IPS-18a (cell line): ENCODE data around the gene COG6.

Experiments used
- H3K27ac ChIP-seq: one replicate; pipeline ENCODE4 v1.5.1; 2013; ENCODE audit warnings: low read length
- H3K27me3 ChIP-seq: one replicate; pipeline ENCODE4 v1.6.1; 2013; ENCODE audit warnings: mild to moderate bottlenecking, low read length; ENCODE audit not compliant: control insufficient read depth, insufficient read depth
- H3K36me3 ChIP-seq: one replicate; pipeline ENCODE4 v1.6.1; 2013; ENCODE audit warnings: low read depth, low read length; ENCODE audit not compliant: control insufficient read depth
- H3K4me1 ChIP-seq: one replicate; pipeline ENCODE4 v1.6.1; 2013; ENCODE audit warnings: low read depth, low read length; ENCODE audit not compliant: control insufficient read depth
- H3K4me3 ChIP-seq: one replicate; pipeline ENCODE4 v1.5.1; 2013; ENCODE audit warnings: low read length
- H3K9ac ChIP-seq: one replicate; pipeline ENCODE4 v1.6.1; 2013; ENCODE audit warnings: mild to moderate bottlenecking, low read length, moderate library complexity
- H3K9me3 ChIP-seq: one replicate; pipeline ENCODE4 v1.6.1; 2013; ENCODE audit warnings: low read depth, low read length; ENCODE audit not compliant: control insufficient read depth

The COG6 gene

GRCh38 chr13:39641645-39642044 is 13.8 kb upstream of the COG6 start:
- Histone ChIP-seq H3K27me3 (no peaks in the 10 kb centered on the region), H3K9ac (no peak overlapping the region), H3K4me3 (no peak overlapping the region), H3K9me3 (no peaks in the 10 kb centered on the region), H3K27ac (no peak overlapping the region), H3K36me3 (no peaks in the 10 kb centered on the region), H3K4me1 (no peaks in the 10 kb centered on the region)

GRCh38 chr13:39646122-39646521 is 9.3 kb upstream of the COG6 start:
- H3K27me3 ChIP-seq: no peaks in the 10 kb centered on the region
- H3K27ac ChIP-seq: no peak overlapping the region
- no peaks in the 10 kb centered on the region for H3K36me3 ChIP-seq
- H3K4me1 ChIP-seq: no peaks in the 10 kb centered on the region
- H3K9me3 ChIP-seq: no peaks in the 10 kb centered on the region
- no peak overlapping the region for H3K4me3 ChIP-seq
- no peak overlapping the region for H3K9ac ChIP-seq

GRCh38 chr13:39655041-39655568 is 357 bp upstream of the COG6 start:
- no peaks in the 10 kb centered on the region for H3K36me3 ChIP-seq
- H3K27me3 ChIP-seq: no peaks in the 10 kb centered on the region
- no peak overlapping the region for H3K27ac ChIP-seq
- H3K9ac ChIP-seq: no peak overlapping the region
- H3K4me1 ChIP-seq: peaks cover 4% of the 10 kb centered on the region
- H3K9me3 ChIP-seq: no peaks in the 10 kb centered on the region
- peak overlapping the region; percentile 87 for H3K4me3 ChIP-seq

- Histone ChIP-seq H3K9ac (peak overlapping the region; percentile 56), H3K9me3 (no peaks in the 10 kb centered on the region), H3K27ac (no peak overlapping the region), H3K27me3 (no peaks in the 10 kb centered on the region), H3K4me3 (peak overlapping the region; percentile 87), H3K36me3 (peaks cover 7% of the 10 kb centered on the region), H3K4me1 (peaks cover 4% of the 10 kb centered on the region)
Measured at GRCh38 chr13:39656325-39656677, 839 bp downstream of the COG6 start.

GRCh38 chr13:39663508-39663907 is 8.0 kb downstream of the COG6 start:
- H3K27me3 ChIP-seq: no peaks in the 10 kb centered on the region
- H3K36me3 ChIP-seq: peaks cover 8% of the 10 kb centered on the region
- no peak overlapping the region for H3K9ac ChIP-seq
- no peak overlapping the region for H3K27ac ChIP-seq
- H3K4me1 ChIP-seq: no peaks in the 10 kb centered on the region
- H3K4me3 ChIP-seq: no peak overlapping the region
- H3K9me3 ChIP-seq: no peaks in the 10 kb centered on the region

GRCh38 chr13:39663958-39664357 is 8.5 kb downstream of the COG6 start:
- no peaks in the 10 kb centered on the region for H3K9me3 ChIP-seq
- H3K27me3 ChIP-seq: no peaks in the 10 kb centered on the region
- no peak overlapping the region for H3K27ac ChIP-seq
- H3K9ac ChIP-seq: no peak overlapping the region
- no peaks in the 10 kb centered on the region for H3K4me1 ChIP-seq
- peaks cover 8% of the 10 kb centered on the region for H3K36me3 ChIP-seq
- H3K4me3 ChIP-seq: no peak overlapping the region

GRCh38 chr13:39665763-39666162 is 10.3 kb downstream of the COG6 start:
- H3K9me3 ChIP-seq: no peaks in the 10 kb centered on the region
- no peaks in the 10 kb centered on the region for H3K27me3 ChIP-seq
- H3K4me3 ChIP-seq: no peak overlapping the region
- H3K4me1 ChIP-seq: no peaks in the 10 kb centered on the region
- no peak overlapping the region for H3K9ac ChIP-seq
- H3K36me3 ChIP-seq: peaks cover 7% of the 10 kb centered on the region
- no peak overlapping the region for H3K27ac ChIP-seq

- Histone ChIP-seq H3K27ac (no peak overlapping the region), H3K4me3 (no peak overlapping the region), H3K9me3 (no peaks in the 10 kb centered on the region), H3K4me1 (no peaks in the 10 kb centered on the region), H3K27me3 (no peaks in the 10 kb centered on the region), H3K9ac (no peak overlapping the region), H3K36me3 (no peaks in the 10 kb centered on the region)
Measured at GRCh38 chr13:39670445-39670844, 15.0 kb downstream of the COG6 start.

GRCh38 chr13:39672378-39673132 is 17.1 kb downstream of the COG6 start:
- Histone ChIP-seq H3K9me3 (no peaks in the 10 kb centered on the region), H3K27me3 (no peaks in the 10 kb centered on the region), H3K36me3 (no peaks in the 10 kb centered on the region), H3K9ac (no peak overlapping the region), H3K4me1 (no peaks in the 10 kb centered on the region), H3K4me3 (no peak overlapping the region), H3K27ac (no peak overlapping the region)

- Histone ChIP-seq H3K27me3 (no peaks in the 10 kb centered on the region), H3K9me3 (no peaks in the 10 kb centered on the region), H3K27ac (no peak overlapping the region), H3K9ac (no peak overlapping the region), H3K36me3 (peaks cover 6% of the 10 kb centered on the region), H3K4me1 (no peaks in the 10 kb centered on the region), H3K4me3 (no peak overlapping the region)
Measured at GRCh38 chr13:39675904-39676303, 20.4 kb downstream of the COG6 start.

- H3K36me3 ChIP-seq: peaks cover 6% of the 10 kb centered on the region
- H3K27me3 ChIP-seq: no peaks in the 10 kb centered on the region
- no peak overlapping the region for H3K4me3 ChIP-seq
- H3K9ac ChIP-seq: no peak overlapping the region
- H3K27ac ChIP-seq: no peak overlapping the region
- H3K4me1 ChIP-seq: no peaks in the 10 kb centered on the region
- no peaks in the 10 kb centered on the region for H3K9me3 ChIP-seq
Measured at GRCh38 chr13:39676315-39676876, 20.9 kb downstream of the COG6 start.

- Histone ChIP-seq H3K4me3 (no peak overlapping the region), H3K36me3 (peaks cover 6% of the 10 kb centered on the region), H3K27ac (no peak overlapping the region), H3K27me3 (no peaks in the 10 kb centered on the region), H3K4me1 (no peaks in the 10 kb centered on the region), H3K9me3 (no peaks in the 10 kb centered on the region), H3K9ac (no peak overlapping the region)
Measured at GRCh38 chr13:39682310-39682709, 26.8 kb downstream of the COG6 start.
